ENCODE data around the gene NOS1AP.

NOS1AP gene

GRCh38 chr1:162327144-162327787 lies 257.8 kb downstream of the NOS1AP start:
- TF ChIP-seq CTCF (IDR thresholded peaks at IDR 0.05; ENCODE audit: insufficient read depth, low read depth, low read length, missing control alignments), result no peak
- H3K4me3 ChIP-seq (ENCODE audit: low read length), result no peak overlapping the region
- peak; percentile 82 for DNase-seq (ENCODE audit: low read depth)

- no peak overlapping the region for H3K4me3 ChIP-seq (ENCODE audit: low read length)
- peak; percentile 13 for DNase-seq (ENCODE audit: low read depth)
- TF ChIP-seq CTCF (IDR thresholded peaks at IDR 0.05; ENCODE audit: insufficient read depth, low read depth, low read length, missing control alignments), result no peak
Measured at GRCh38 chr1:162327788-162328165, 258.3 kb downstream of the NOS1AP start.

- DNase-seq (ENCODE audit: low read depth), result no peak
- TF ChIP-seq CTCF (IDR thresholded peaks at IDR 0.05; ENCODE audit: insufficient read depth, low read depth, low read length, missing control alignments), result no peak
- H3K4me3 ChIP-seq (ENCODE audit: low read length), result no peak overlapping the region
Measured at GRCh38 chr1:162328512-162328911, 259.0 kb downstream of the NOS1AP start.

- TF ChIP-seq CTCF (IDR thresholded peaks at IDR 0.05; ENCODE audit: insufficient read depth, low read depth, low read length, missing control alignments), result no peak
- no peak overlapping the region for H3K4me3 ChIP-seq (ENCODE audit: low read length)
- no peak for DNase-seq (ENCODE audit: low read depth)
Measured at GRCh38 chr1:162329826-162330225, 260.3 kb downstream of the NOS1AP start.

GRCh38 chr1:162333991-162334390 lies 264.5 kb downstream of the NOS1AP start:
- DNase-seq (ENCODE audit: low read depth), result no peak

GRCh38 chr1:162335126-162335525 lies 265.6 kb downstream of the NOS1AP start:
- TF ChIP-seq CTCF (IDR thresholded peaks at IDR 0.05; ENCODE audit: insufficient read depth, low read depth, low read length, missing control alignments), result no peak
- DNase-seq (ENCODE audit: low read depth), result no peak
- no peak overlapping the region for H3K4me3 ChIP-seq (ENCODE audit: low read length)

More at GRCh38 chr1:162333991-162334390, 264.5 kb downstream of the NOS1AP start:
- TF ChIP-seq CTCF (IDR thresholded peaks at IDR 0.05; ENCODE audit: insufficient read depth, low read depth, low read length, missing control alignments), result no peak
- no peak overlapping the region for H3K4me3 ChIP-seq (ENCODE audit: low read length)

GRCh38 chr1:162336621-162337285 lies 267.3 kb downstream of the NOS1AP start:
- TF ChIP-seq CTCF (IDR thresholded peaks at IDR 0.05; ENCODE audit: insufficient read depth, low read depth, low read length, missing control alignments), result no peak
- H3K4me3 ChIP-seq (ENCODE audit: low read length), result no peak overlapping the region
- DNase-seq (ENCODE audit: low read depth), result no peak

Measured in epithelial cell of esophagus (primary cell).